ENCODE measurements around the gene CDK15.

DNA sequence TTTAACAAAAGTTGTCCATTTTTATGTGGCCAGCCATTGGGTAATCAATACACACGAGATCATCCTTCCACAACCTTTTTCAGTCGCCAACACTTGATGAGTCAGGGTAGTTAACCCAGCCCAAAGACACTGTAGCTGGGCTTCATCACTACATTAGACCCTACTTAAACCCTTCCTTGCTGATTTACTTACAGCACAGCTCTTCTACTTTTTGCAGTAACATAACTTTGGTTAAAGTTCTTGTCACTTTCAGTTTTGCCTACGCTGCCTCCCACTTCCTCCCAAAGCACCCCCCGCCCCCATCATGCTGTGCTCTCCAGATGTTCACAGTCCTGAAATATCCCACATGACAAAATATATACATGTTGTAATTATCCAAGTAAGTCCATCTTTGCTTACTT is 103.6 kb downstream of the CDK15 start:
- TF ChIP-seq RBAK (tag by site-specific recombination; IDR thresholded peaks at IDR 0.05) (no peak), ZNF146 (tag by site-specific recombination; IDR thresholded peaks at IDR 0.05) (no peak), YY1 (tag by site-specific recombination; IDR thresholded peaks at IDR 0.05) (no peak), ZSCAN23 (tag by site-specific recombination; IDR thresholded peaks at IDR 0.05) (no peak), KLF7 (tag by site-specific recombination; IDR thresholded peaks at IDR 0.05; ENCODE audit: borderline replicate concordance) (no peak), ZNF174 (tag by site-specific recombination; IDR thresholded peaks at IDR 0.05) (no peak), CTCF (tag by site-specific recombination; IDR thresholded peaks at IDR 0.05) (no peak), YY2 (tag by site-specific recombination; IDR thresholded peaks at IDR 0.05) (no peak)
- TF ChIP-seq, protein P1, sequence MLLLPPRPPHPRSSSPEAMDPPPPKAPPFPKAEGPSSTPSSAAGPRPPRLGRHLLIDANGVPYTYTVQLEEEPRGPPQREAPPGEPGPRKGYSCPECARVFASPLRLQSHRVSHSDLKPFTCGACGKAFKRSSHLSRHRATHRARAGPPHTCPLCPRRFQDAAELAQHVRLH (tag by site-specific recombination; IDR thresholded peaks at IDR 0.05): no peak

Measured in HEK293 (cell line).